ENCODE data around the gene POLR2I. TPM values are rescaled to one million over a fixed set of nuclear protein-coding genes. Genes with fewer than 3 reads are reported as not detected.
A peak's percentile ranks its signal among the peaks of the same experiment; 100 is the strongest.

POLR2I gene
- total RNA-seq, 2 experiments from 2014 or later, result 51.2 to 56.4 TPM

- peak overlapping the region; percentile 39 for H3K27ac Mint-ChIP-seq
- CTCF ChIA-PET, result interaction anchor here (0.7 to 1.1 kb wide), 3 partner anchors 26 to 1631 kb away, joined by 3 read pairs; no protein-coding TSS in a partner anchor
- no peaks in the 10 kb centered on the region for H3K27me3 Mint-ChIP-seq
- no peak for DNase-seq
- POLR2A ChIA-PET, result no interaction called here
- H3K36me3 Mint-ChIP-seq (ENCODE audit: low read depth), result peaks cover 23% of the 10 kb centered on the region
- H3K4me1 Mint-ChIP-seq, result no peaks in the 10 kb centered on the region
- no peaks in the 10 kb centered on the region for H3K9me3 Mint-ChIP-seq
- H3K4me3 Mint-ChIP-seq, result no peak overlapping the region
These were observed 8.2 kb downstream of the POLR2I start for GRCh38 chr19:36106441-36106840.

- ChIA-PET CTCF (interaction anchor here (1.0 to 1.8 kb wide), 4 partner anchors 11 to 445 kb away, joined by 3 to 9 read pairs (median 4); partner anchors contain the start of genes POLR2I and TBCB), POLR2A (no interaction called here)
- Mint-ChIP-seq H3K4me3 (no peak overlapping the region), H3K9me3 (no peaks in the 10 kb centered on the region), H3K4me1 (no peaks in the 10 kb centered on the region), H3K27ac (no peak overlapping the region), H3K27me3 (no peaks in the 10 kb centered on the region), H3K36me3 (ENCODE audit: low read depth) (peaks cover 25% of the 10 kb centered on the region)
- no peak for DNase-seq
These were observed 10.7 kb downstream of the POLR2I start for GRCh38 chr19:36103842-36104552.

- no peak overlapping the region for H3K4me3 Mint-ChIP-seq
- peaks cover 30% of the 10 kb centered on the region for H3K36me3 Mint-ChIP-seq (ENCODE audit: low read depth)
- CTCF ChIA-PET, result interaction anchor here (1.1 to 1.8 kb wide), 3 partner anchors 12 to 444 kb away, joined by 3 to 9 read pairs (median 3); partner anchors contain the start of genes POLR2I and TBCB
- DNase-seq, result no peak
- no peaks in the 10 kb centered on the region for H3K27me3 Mint-ChIP-seq
- no peak overlapping the region for H3K27ac Mint-ChIP-seq
- POLR2A ChIA-PET, result no interaction called here
- H3K9me3 Mint-ChIP-seq, result no peaks in the 10 kb centered on the region
- H3K4me1 Mint-ChIP-seq, result no peaks in the 10 kb centered on the region
These were observed 11.5 kb downstream of the POLR2I start for GRCh38 chr19:36103040-36103626.

- H3K36me3 Mint-ChIP-seq (ENCODE audit: low read depth), result peaks cover 34% of the 10 kb centered on the region
- ChIA-PET POLR2A (no interaction called here), CTCF (interaction anchor here (2.6 kb wide), 1 partner anchor 41 kb away, joined by 7 read pairs; no protein-coding TSS in a partner anchor)
- H3K9me3 Mint-ChIP-seq, result no peaks in the 10 kb centered on the region
- H3K4me3 Mint-ChIP-seq, result no peak overlapping the region
- no peaks in the 10 kb centered on the region for H3K4me1 Mint-ChIP-seq
- H3K27ac Mint-ChIP-seq, result no peak overlapping the region
- H3K27me3 Mint-ChIP-seq, result no peaks in the 10 kb centered on the region
- no peak for DNase-seq
These were observed 12.9 kb downstream of the POLR2I start for GRCh38 chr19:36101550-36102327.

- Mint-ChIP-seq H3K27me3 (no peaks in the 10 kb centered on the region), H3K36me3 (ENCODE audit: low read depth) (peaks cover 29% of the 10 kb centered on the region), H3K27ac (peak overlapping the region; percentile 36), H3K4me1 (no peaks in the 10 kb centered on the region), H3K9me3 (no peaks in the 10 kb centered on the region), H3K4me3 (no peak overlapping the region)
- CTCF ChIA-PET, result interaction anchor here (2.6 kb wide), 1 partner anchor 39 kb away, joined by 7 read pairs; no protein-coding TSS in a partner anchor
- POLR2A ChIA-PET, result no interaction called here
- DNase-seq, result no peak
These were observed 14.2 kb downstream of the POLR2I start for GRCh38 chr19:36100476-36100875.

- Mint-ChIP-seq H3K4me3 (no peak overlapping the region), H3K27me3 (no peaks in the 10 kb centered on the region), H3K27ac (peak overlapping the region; percentile 50), H3K4me1 (no peaks in the 10 kb centered on the region), H3K36me3 (ENCODE audit: low read depth) (peaks cover 35% of the 10 kb centered on the region), H3K9me3 (no peaks in the 10 kb centered on the region)
- POLR2A ChIA-PET, result no interaction called here
- DNase-seq, result no peak
- CTCF ChIA-PET, result interaction anchor here (0.6 to 2.6 kb wide), 3 partner anchors 29 to 64 kb away, joined by 3 to 7 read pairs (median 3); no protein-coding TSS in a partner anchor
These were observed 15.4 kb downstream of the POLR2I start for GRCh38 chr19:36099166-36099785.

GRCh38 chr19:36097036-36097435 lies 17.6 kb downstream of the POLR2I start:
- H3K4me3 Mint-ChIP-seq, result no peak overlapping the region
- peaks cover 10% of the 10 kb centered on the region for H3K4me1 Mint-ChIP-seq
- ChIA-PET CTCF (no interaction called here), POLR2A (no interaction called here)
- peaks cover 33% of the 10 kb centered on the region for H3K36me3 Mint-ChIP-seq (ENCODE audit: low read depth)
- no peaks in the 10 kb centered on the region for H3K9me3 Mint-ChIP-seq
- no peak for DNase-seq
- H3K27me3 Mint-ChIP-seq, result no peaks in the 10 kb centered on the region
- H3K27ac Mint-ChIP-seq, result no peak overlapping the region

GRCh38 chr19:36093687-36094086 lies 21.0 kb downstream of the POLR2I start:
- no peak for DNase-seq
- Mint-ChIP-seq H3K27ac (no peak overlapping the region), H3K4me3 (no peak overlapping the region), H3K27me3 (no peaks in the 10 kb centered on the region), H3K4me1 (peaks cover 10% of the 10 kb centered on the region), H3K9me3 (no peaks in the 10 kb centered on the region), H3K36me3 (ENCODE audit: low read depth) (peaks cover 47% of the 10 kb centered on the region)
- ChIA-PET CTCF (no interaction called here), POLR2A (no interaction called here)

- Mint-ChIP-seq H3K27me3 (no peaks in the 10 kb centered on the region), H3K9me3 (no peaks in the 10 kb centered on the region), H3K4me1 (peaks cover 10% of the 10 kb centered on the region), H3K27ac (no peak overlapping the region), H3K36me3 (ENCODE audit: low read depth) (peaks cover 46% of the 10 kb centered on the region), H3K4me3 (no peak overlapping the region)
- DNase-seq, result no peak
- POLR2A ChIA-PET, result no interaction called here
- CTCF ChIA-PET, result no interaction called here
These were observed 21.5 kb downstream of the POLR2I start for GRCh38 chr19:36093146-36093662.

GRCh38 chr19:36092566-36092965 lies 22.1 kb downstream of the POLR2I start:
- Mint-ChIP-seq H3K27ac (peak overlapping the region; percentile 54), H3K4me1 (peaks cover 10% of the 10 kb centered on the region), H3K4me3 (no peak overlapping the region), H3K36me3 (ENCODE audit: low read depth) (peaks cover 46% of the 10 kb centered on the region), H3K27me3 (no peaks in the 10 kb centered on the region), H3K9me3 (no peaks in the 10 kb centered on the region)
- no peak for DNase-seq
- ChIA-PET CTCF (no interaction called here), POLR2A (no interaction called here)

GRCh38 chr19:36090910-36091695 lies 23.6 kb downstream of the POLR2I start:
- Mint-ChIP-seq H3K27ac (no peak overlapping the region), H3K4me3 (no peak overlapping the region), H3K4me1 (peaks cover 10% of the 10 kb centered on the region), H3K27me3 (no peaks in the 10 kb centered on the region), H3K36me3 (ENCODE audit: low read depth) (peaks cover 46% of the 10 kb centered on the region), H3K9me3 (no peaks in the 10 kb centered on the region)
- ChIA-PET POLR2A (no interaction called here), CTCF (interaction anchor here (0.8 kb wide), 1 partner anchor 24 kb away, joined by 3 read pairs; no protein-coding TSS in a partner anchor)
- DNase-seq, result no peak

GRCh38 chr19:36089847-36090246 lies 24.8 kb downstream of the POLR2I start:
- Mint-ChIP-seq H3K27ac (no peak overlapping the region), H3K27me3 (no peaks in the 10 kb centered on the region), H3K4me3 (no peak overlapping the region), H3K9me3 (no peaks in the 10 kb centered on the region), H3K36me3 (ENCODE audit: low read depth) (peaks cover 50% of the 10 kb centered on the region), H3K4me1 (peaks cover 10% of the 10 kb centered on the region)
- ChIA-PET CTCF (interaction anchor here (0.8 kb wide), 1 partner anchor 54 kb away, joined by 7 read pairs; no protein-coding TSS in a partner anchor), POLR2A (no interaction called here)
- no peak for DNase-seq
